Nephron (organoid): ENCODE measurements around the gene ZNF750.

ENCODE experiments used
- H3K27ac Mint-ChIP-seq, 3 experiments: 2 replicates each; pipeline ENCODE4 v1.8.0; 2020; ENCODE audit warnings: mixed read lengths in 3 of 3, mild to moderate bottlenecking in 2 of 3, moderate library complexity in 1 of 3
- H3K27me3 Mint-ChIP-seq: 2 replicates; pipeline ENCODE4 v1.8.0; 2021; ENCODE audit warnings: low read depth, mild to moderate bottlenecking, moderate library complexity, mixed read lengths
- H3K36me3 Mint-ChIP-seq: 2 replicates; pipeline ENCODE4 v1.8.0; 2020; ENCODE audit warnings: low read depth, mixed read lengths
- H3K4me1 Mint-ChIP-seq: 2 replicates; pipeline ENCODE4 v1.8.0; 2020; ENCODE audit warnings: mixed read lengths
- H3K4me3 Mint-ChIP-seq, 3 experiments: 2 replicates each; pipeline ENCODE4 v1.8.0; 2020; ENCODE audit warnings: mild to moderate bottlenecking in 3 of 3, mixed read lengths in 3 of 3, moderate library complexity in 2 of 3
- H3K9me3 Mint-ChIP-seq: 2 replicates; pipeline ENCODE4 v1.8.0; 2020; ENCODE audit warnings: mixed read lengths
- TF ChIP-seq, protein P1 (sequence below), 3 experiments: fragments of 200-600 bp; sonication (generic); IDR thresholded peaks; one replicate each; pipeline ENCODE4 v1.5.0; 2021; ENCODE audit warnings: antibody characterized with exemption in 3 of 3; ENCODE audit not compliant: unreplicated experiment in 3 of 3

The ZNF750 gene

DNA sequence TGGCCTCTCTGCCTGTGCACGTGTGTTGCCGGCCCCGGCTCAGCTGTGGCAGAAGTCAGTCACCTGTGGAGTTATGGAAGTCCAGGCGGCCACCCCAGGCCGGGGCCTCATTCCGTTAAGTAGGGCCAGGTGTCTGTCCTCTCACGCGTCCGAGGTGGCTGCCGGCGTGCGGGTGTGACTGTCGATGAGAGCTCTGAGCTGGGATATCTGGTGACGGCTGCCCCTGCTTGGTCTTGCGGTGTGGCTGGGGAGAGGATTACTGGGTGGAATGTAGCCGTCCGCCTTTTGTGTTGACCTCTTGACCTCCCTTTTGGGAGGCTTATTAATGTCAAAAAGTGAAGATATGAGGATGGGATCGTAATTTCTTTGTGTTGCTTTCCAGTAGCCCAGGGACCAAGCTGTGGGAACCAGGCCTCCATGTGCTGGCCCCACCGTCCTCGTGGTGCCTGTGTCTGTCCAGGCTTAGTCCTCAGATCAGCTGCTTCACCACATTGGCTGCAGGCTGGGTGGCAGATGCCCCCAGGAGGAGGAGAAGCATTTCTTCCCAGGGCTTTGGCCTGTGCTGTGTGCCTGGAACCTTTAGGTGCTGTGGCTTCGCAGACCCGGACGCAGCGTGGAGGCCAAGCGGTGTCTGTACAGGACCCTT lies 23.0 kb upstream of the ZNF750 start:
- Mint-ChIP-seq H3K9me3 (no peaks in the 10 kb centered on the region), H3K4me1 (peaks cover 75% of the 10 kb centered on the region), H3K27me3 (no peaks in the 10 kb centered on the region), H3K36me3 (no peaks in the 10 kb centered on the region), H3K4me3 (peak overlapping the region in 1 of 3 experiments; percentile 35), H3K27ac (peak overlapping the region; percentile 63 to 76 (median 74))
- TF ChIP-seq, protein P1, sequence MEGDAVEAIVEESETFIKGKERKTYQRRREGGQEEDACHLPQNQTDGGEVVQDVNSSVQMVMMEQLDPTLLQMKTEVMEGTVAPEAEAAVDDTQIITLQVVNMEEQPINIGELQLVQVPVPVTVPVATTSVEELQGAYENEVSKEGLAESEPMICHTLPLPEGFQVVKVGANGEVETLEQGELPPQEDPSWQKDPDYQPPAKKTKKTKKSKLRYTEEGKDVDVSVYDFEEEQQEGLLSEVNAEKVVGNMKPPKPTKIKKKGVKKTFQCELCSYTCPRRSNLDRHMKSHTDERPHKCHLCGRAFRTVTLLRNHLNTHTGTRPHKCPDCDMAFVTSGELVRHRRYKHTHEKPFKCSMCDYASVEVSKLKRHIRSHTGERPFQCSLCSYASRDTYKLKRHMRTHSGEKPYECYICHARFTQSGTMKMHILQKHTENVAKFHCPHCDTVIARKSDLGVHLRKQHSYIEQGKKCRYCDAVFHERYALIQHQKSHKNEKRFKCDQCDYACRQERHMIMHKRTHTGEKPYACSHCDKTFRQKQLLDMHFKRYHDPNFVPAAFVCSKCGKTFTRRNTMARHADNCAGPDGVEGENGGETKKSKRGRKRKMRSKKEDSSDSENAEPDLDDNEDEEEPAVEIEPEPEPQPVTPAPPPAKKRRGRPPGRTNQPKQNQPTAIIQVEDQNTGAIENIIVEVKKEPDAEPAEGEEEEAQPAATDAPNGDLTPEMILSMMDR (IDR thresholded peaks at IDR 0.05; ENCODE audit: unreplicated experiment in 3 of 3) = no peak

DNA sequence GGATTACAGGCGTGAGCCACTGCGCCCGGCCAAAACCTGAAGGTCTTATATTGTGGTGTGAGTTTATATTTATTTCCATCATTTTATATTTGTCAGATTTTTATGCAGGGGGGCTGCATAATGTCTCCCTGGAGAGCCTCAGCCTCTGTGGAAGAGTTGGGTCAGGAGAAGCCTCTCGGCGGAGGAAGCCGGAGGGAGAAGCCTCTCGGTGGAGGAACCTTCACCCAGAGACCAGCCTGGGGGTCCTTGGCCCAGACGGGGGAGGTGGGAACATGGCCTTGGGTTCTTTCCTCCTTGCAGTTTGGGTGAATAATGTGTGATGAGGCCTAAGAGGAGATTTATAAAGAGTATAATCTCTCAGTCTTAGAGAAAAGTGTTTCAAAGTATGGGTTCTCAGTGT lies 22.4 kb upstream of the ZNF750 start:
- Mint-ChIP-seq H3K4me1 (peaks cover 69% of the 10 kb centered on the region), H3K9me3 (peaks cover 2% of the 10 kb centered on the region), H3K4me3 (peak overlapping the region in 1 of 3 experiments; percentile 35), H3K27ac (peak overlapping the region; percentile 63 to 76 (median 74)), H3K27me3 (no peaks in the 10 kb centered on the region), H3K36me3 (peaks cover 3% of the 10 kb centered on the region)
- TF ChIP-seq, protein P1 (IDR thresholded peaks at IDR 0.05; ENCODE audit: unreplicated experiment in 3 of 3) = no peak

DNA sequence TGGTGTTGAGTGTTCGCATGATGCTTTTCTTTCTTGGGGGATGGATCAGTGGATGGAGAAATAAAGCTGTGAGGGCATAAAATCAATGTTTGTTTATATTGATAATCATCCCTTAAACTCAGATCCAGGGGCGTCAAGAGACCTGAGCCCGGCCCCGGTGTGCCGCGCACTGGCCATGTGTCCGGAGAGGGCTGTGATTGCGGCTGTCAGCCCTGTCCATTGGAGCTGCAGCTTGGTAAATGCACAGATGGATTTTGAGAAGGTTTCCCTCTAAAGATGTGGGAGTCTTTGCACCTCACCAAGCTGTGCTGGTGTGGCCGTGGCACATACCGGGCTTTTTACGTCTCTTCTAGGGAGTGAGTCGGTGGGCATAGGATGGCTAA lies 21.6 kb upstream of the ZNF750 start:
- H3K27ac Mint-ChIP-seq = peak overlapping the region; percentile 13 to 83 (median 57)
- H3K36me3 Mint-ChIP-seq = peaks cover 6% of the 10 kb centered on the region
- H3K27me3 Mint-ChIP-seq = no peaks in the 10 kb centered on the region
- TF ChIP-seq, protein P1 (IDR thresholded peaks at IDR 0.05; ENCODE audit: unreplicated experiment in 3 of 3) = no peak
- peaks cover 61% of the 10 kb centered on the region for H3K4me1 Mint-ChIP-seq
- peaks cover 3% of the 10 kb centered on the region for H3K9me3 Mint-ChIP-seq
- no peak overlapping the region for H3K4me3 Mint-ChIP-seq

DNA sequence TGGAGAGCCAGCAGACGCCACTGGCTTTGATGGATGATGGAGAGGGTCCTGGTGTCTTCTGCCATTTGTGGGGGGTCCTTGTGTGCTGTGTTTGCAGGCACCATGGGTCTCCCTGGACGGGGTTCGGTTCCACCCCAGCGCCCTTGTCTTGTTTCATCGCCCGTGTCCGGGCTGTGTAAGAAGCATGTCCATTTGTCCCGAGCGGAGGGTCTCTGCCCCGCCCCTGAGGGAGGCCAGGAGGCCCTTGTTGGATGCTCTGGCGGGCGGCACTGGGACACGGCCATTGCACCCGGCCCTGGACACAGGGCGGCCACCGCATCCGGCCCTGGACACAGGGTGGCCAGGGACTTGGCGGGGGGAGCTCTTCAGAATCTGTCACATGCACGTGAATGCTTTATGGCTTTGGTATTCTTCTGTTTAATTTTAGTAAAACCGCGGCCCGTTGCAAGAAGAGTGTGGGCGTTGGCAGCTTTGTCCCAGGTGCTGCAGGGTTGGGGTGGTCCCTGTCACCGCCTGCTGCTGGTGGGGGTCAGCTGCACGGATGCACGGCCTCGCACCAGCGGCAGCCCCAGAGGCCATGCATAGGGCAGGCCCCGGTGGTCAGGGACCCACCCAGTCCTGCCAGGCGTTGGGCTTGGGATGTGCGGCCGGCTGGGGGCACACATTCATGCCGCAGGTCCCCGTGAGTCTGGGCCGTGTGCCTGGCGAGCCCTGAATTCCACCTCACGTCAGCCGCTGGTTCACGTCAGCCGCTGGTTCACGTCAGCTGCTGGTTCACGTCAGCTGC lies 21.0 kb upstream of the ZNF750 start:
- Mint-ChIP-seq H3K27me3 (no peaks in the 10 kb centered on the region), H3K27ac (peak overlapping the region; percentile 89 to 92 (median 91))
- TF ChIP-seq, protein P1 (IDR thresholded peaks at IDR 0.05; ENCODE audit: unreplicated experiment in 3 of 3) = no peak

DNA sequence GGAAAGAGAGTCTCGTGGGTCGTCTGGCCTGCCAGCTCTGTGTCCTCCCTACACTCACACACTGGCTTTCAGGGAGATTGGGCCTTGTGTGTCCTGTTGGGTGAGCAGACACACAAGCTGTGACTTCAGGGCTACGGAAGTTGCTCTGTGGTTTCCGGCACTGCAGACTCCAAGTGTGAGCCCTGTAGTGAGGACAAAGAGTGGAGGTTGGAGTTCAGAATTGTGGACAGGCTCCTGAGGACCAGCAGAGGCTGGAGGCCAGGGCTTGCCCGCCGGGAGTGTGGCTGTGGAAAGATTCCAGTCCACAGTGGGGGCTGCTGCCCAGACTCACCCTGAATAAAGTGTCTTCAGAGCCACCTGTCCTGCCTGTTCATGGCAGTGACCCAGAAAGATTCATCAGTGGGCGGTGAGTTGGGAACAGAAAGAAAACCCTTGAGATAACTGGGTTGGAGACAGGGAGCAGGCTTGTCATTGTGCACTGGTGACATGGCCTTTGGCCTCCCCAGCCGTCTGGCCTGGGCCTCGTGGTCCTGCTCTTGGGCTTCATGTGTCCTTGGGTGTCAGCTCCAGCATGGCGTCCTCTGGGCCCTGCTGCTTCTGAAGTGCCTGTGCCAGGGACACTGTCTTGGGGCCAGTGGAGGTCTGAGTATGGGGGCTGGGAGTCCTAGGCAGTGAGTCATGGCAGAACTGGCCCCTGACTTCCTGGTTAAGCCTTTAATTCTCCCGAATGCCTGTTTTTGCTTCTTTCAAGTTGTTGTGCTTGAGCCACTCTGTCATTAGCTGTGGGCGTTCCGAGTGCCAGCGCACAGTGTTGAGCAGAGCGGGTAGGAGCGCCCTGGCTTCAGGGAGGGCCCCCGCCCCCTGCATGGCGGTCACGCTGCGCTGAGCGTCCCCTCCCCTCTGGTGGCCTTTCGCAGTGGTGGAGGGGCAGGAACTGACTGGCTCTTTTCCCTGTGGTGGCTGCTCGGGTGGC lies 19.9 kb upstream of the ZNF750 start:
- H3K27me3 Mint-ChIP-seq = no peaks in the 10 kb centered on the region
- peak overlapping the region in 2 of 3 experiments; percentile 26 to 36 for H3K4me3 Mint-ChIP-seq
- peaks cover 49% of the 10 kb centered on the region for H3K4me1 Mint-ChIP-seq
- TF ChIP-seq, protein P1 (IDR thresholded peaks at IDR 0.05; ENCODE audit: unreplicated experiment in 3 of 3) = no peak
- peaks cover 3% of the 10 kb centered on the region for H3K9me3 Mint-ChIP-seq
- H3K27ac Mint-ChIP-seq = peak overlapping the region; percentile 89 to 92 (median 91)
- peaks cover 13% of the 10 kb centered on the region for H3K36me3 Mint-ChIP-seq

More for the DNA sequence above, 21.0 kb upstream of the ZNF750 start:
- Mint-ChIP-seq H3K9me3 (peaks cover 3% of the 10 kb centered on the region), H3K36me3 (peaks cover 12% of the 10 kb centered on the region), H3K4me3 (peak overlapping the region in 1 of 3 experiments; percentile 26), H3K4me1 (peaks cover 55% of the 10 kb centered on the region)
